SK-N-SH (cell line): ENCODE data around the gene AXIN1.

ENCODE experiments used
- CTCF ChIP-seq: fragments of 200-600 bp; sonication (generic); IDR thresholded peaks from 2 replicates; pipeline ENCODE4 v1.6.1; 2017; ENCODE audit warnings: antibody characterized with exemption, mild to moderate bottlenecking, moderate library complexity
- EP300 ChIP-seq, 2 experiments: IDR thresholded peaks; 2 replicates each; pipeline versions ENCODE4 v1.4.0 to v1.6.1; 2012; ENCODE audit warnings: borderline replicate concordance in 1 of 2, low read depth in 1 of 2, low read length in 1 of 2
- JUND ChIP-seq: IDR thresholded peaks from 2 replicates; pipeline ENCODE4 v1.4.0; 2012
- MAX ChIP-seq: IDR thresholded peaks from 2 replicates; pipeline ENCODE4 v1.4.0; 2012; ENCODE audit warnings: low read depth
- TEAD4 ChIP-seq: IDR thresholded peaks from 2 replicates; pipeline ENCODE4 v1.4.0; 2012; ENCODE audit warnings: mild to moderate bottlenecking, borderline replicate concordance; ENCODE audit not compliant: insufficient read depth

- no peak for TF ChIP-seq CTCF
- no peak for TF ChIP-seq TEAD4
- TF ChIP-seq MAX: no peak
- no peak for TF ChIP-seq JUND
- no peak for TF ChIP-seq EP300 (IDR thresholded peaks at IDR 0.05; ENCODE audit: borderline replicate concordance in 1 of 2, low read depth in 1 of 2, low read length in 1 of 2)
These were observed 6.8 kb downstream of the AXIN1 start for GRCh38 chr16:345772-346171.
